MM.1S (cell line): ENCODE results near the gene OR5V1.

Experiments used
- EZH2 ChIP-seq: fragments of 300-600 bp; sonication (generic); optimal IDR thresholded peaks from 2 replicates; pipeline ENCODE3; 2017; ENCODE audit warnings: low read depth, mild to moderate bottlenecking, antibody characterized with exemption, low read length, mixed read lengths
- EZH2phosphoT487 ChIP-seq: fragments of 300-600 bp; sonication (generic); IDR thresholded peaks from 2 replicates; pipeline ENCODE4 v1.6.1; 2018; ENCODE audit warnings: antibody characterized with exemption, low read length
- TF ChIP-seq, protein P1 (sequence below): fragments of 300-600 bp; sonication (generic); IDR thresholded peaks from 2 replicates; pipeline ENCODE4 v1.5.1; 2016; ENCODE audit warnings: antibody characterized with exemption, low read length, mixed read lengths

- TF ChIP-seq EZH2 (no peak), EZH2phosphoT487 (no peak)
- TF ChIP-seq, protein P1, sequence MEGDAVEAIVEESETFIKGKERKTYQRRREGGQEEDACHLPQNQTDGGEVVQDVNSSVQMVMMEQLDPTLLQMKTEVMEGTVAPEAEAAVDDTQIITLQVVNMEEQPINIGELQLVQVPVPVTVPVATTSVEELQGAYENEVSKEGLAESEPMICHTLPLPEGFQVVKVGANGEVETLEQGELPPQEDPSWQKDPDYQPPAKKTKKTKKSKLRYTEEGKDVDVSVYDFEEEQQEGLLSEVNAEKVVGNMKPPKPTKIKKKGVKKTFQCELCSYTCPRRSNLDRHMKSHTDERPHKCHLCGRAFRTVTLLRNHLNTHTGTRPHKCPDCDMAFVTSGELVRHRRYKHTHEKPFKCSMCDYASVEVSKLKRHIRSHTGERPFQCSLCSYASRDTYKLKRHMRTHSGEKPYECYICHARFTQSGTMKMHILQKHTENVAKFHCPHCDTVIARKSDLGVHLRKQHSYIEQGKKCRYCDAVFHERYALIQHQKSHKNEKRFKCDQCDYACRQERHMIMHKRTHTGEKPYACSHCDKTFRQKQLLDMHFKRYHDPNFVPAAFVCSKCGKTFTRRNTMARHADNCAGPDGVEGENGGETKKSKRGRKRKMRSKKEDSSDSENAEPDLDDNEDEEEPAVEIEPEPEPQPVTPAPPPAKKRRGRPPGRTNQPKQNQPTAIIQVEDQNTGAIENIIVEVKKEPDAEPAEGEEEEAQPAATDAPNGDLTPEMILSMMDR, result no peak
These were observed 19.9 kb upstream of the OR5V1 start for GRCh38 chr6:29388533-29388932.
